Astrocyte of the spinal cord (primary cell): Measurements from ENCODE around the gene DTWD1.
"Not testable (repeated sequence)": the region's sequence is repeated elsewhere in the genome, so short reads cannot be mapped to it uniquely, and the experiment has no call there.

Experiments used
- DNase-seq: peaks from one replicate; pipeline ENCODE4 v3.0.0; 2011; ENCODE audit warnings: low read depth, low spot score
- H3K4me3 ChIP-seq: 2 replicates; pipeline ENCODE4 v1.5.1; 2011; ENCODE audit warnings: low read depth, mild to moderate bottlenecking, low read length, moderate library complexity
- CTCF ChIP-seq: IDR thresholded peaks from 2 replicates; pipeline ENCODE4 v1.5.1; 2012; ENCODE audit warnings: low read depth, mild to moderate bottlenecking, low read length, inconsistent platforms
- in situ Hi-C: cut with HindIII; loops from 2 replicates; pipeline ENCODE4 v1.10.0; 2017; ENCODE audit warnings: low sequenced_read_pairs

DTWD1 gene

GRCh38 chr15:49610157-49610918 lies 10.5 kb upstream of the DTWD1 start:
- TF ChIP-seq CTCF: no peak
- no peak for DNase-seq
- in situ Hi-C loops: no loop called here
- no peak overlapping the region for H3K4me3 ChIP-seq

- H3K4me3 ChIP-seq, in situ Hi-C loops, DNase-seq: not testable (repeated sequence)
Measured at GRCh38 chr15:49612240-49612639, 8.6 kb upstream of the DTWD1 start.

DNA sequence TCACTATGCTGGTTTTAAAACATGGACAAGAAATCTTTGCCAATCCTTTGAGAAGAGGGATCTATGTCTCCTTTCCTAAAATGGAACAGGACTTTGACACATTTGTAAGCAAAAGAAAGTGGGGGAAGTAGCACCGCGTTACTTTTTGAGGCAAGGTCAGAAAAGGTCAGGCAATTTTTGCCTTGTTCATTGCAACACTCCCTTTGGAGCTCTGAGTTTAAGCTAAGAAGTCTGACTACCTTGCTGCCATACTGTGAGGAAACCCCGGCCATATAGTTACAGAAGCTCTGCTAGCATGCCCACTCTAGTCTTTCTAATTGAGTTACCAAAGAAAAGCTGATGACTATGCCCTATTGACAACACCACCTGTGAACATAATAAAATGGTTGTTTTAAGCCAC lies 1.6 kb upstream of the DTWD1 start:
- TF ChIP-seq CTCF: no peak
- in situ Hi-C loops: no loop called here
- DNase-seq: no peak
- no peak overlapping the region for H3K4me3 ChIP-seq

GRCh38 chr15:49620199-49620598 lies 649 bp upstream of the DTWD1 start:
- no peak for TF ChIP-seq CTCF
- H3K4me3 ChIP-seq: peak overlapping the region; percentile 89
- DNase-seq: no peak
- in situ Hi-C loops: no loop called here

DNA sequence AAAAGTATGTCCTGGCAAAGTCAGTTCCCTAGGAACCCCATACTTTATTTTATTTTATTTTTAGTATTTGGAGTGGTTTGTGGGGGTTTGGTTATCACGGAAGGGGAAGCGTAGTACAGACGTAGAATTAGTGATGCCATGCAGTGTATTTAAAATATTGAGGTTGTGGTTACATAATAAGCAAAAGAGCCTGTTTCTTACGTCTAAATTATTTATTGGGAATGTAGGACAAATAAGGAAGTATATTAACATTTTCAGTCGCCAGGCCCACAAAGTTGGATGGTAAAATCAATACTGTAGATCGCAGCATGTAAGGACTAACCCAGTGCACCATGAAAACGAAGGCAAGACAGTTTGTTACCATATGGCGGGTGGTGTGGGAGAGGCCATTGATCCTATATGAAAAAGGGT lies 558 bp downstream of the DTWD1 start:
- peak; percentile 42 for DNase-seq
- in situ Hi-C loops: no loop called here
- H3K4me3 ChIP-seq: peak overlapping the region; percentile 89
- TF ChIP-seq CTCF: no peak

DNA sequence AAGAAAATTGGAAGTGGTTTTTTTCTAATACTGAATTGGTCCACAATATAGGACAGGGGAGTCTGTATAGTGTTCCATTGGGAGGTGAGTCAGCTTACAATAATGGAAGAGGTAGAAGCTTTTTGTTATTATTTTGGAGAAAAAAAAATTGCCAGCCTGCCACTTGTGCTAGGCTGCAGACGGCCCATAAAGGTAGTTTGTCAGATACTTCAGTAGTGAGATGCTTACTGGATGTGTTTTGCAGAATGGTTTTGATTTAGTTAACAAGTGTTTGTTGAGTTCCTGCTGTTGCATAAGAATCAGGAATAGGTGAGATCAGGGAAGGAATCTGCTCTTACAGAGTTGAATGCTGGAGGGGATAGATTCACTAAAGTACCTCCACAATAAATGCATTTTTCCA lies 1.0 kb downstream of the DTWD1 start:
- in situ Hi-C loops: no loop called here
- DNase-seq: peak; percentile 33
- no peak for TF ChIP-seq CTCF

GRCh38 chr15:49622561-49622960 lies 1.7 kb downstream of the DTWD1 start:
- peak; percentile 17 for DNase-seq
- in situ Hi-C loops: no loop called here
- TF ChIP-seq CTCF: peak; percentile 12
- no peak overlapping the region for H3K4me3 ChIP-seq

More for the DNA sequence above, 1.0 kb downstream of the DTWD1 start:
- H3K4me3 ChIP-seq: peak overlapping the region; percentile 89
